Naive thymus-derived CD4-positive, alpha-beta T cell (primary cell): ENCODE measurements around the gene SKIL. TPM values are rescaled to one million over a fixed set of nuclear protein-coding genes. Genes with fewer than 3 reads are reported as not detected.

Source experiments
- ATAC-seq: fragments of 150-1000 bp; cut with Tn5 transposase; 2 replicates; pipeline ENCODE4 v1.10.0; 2021; ENCODE audit warnings: mild to moderate bottlenecking, moderate library complexity
- CTCF ChIA-PET: fragments of 350-600 bp; sonication (Branson Sonifier 250); formaldehyde crosslinking; loops from one replicate; lab custom pipeline; 2021; ENCODE audit warnings: antibody characterized with exemption; lab: Charles Lee
- POLR2A ChIA-PET: fragments of 350-600 bp; sonication (Branson Sonifier 250); formaldehyde crosslinking; loops from one replicate; lab custom pipeline; 2021; ENCODE audit warnings: antibody characterized with exemption, inconsistent platforms; lab: Charles Lee
- DNase-seq, 9 donors: peaks; one replicate each; pipeline versions ENCODE4 v3.0.0 to v3.0.0-alpha.2; 2020 to 2022; ENCODE audit warnings: mixed read lengths in 1 of 9
- H3K27ac ChIP-seq: one replicate; pipeline ENCODE4 v1.7.0; 2013; ENCODE audit warnings: mild to moderate bottlenecking, low read depth, low read length, moderate library complexity
- H3K27me3 ChIP-seq, 2 donors: one replicate each; pipeline ENCODE4 v1.7.0; 2013; ENCODE audit warnings: low read length in 2 of 2, mild to moderate bottlenecking in 2 of 2, moderate library complexity in 2 of 2; ENCODE audit not compliant: control insufficient read depth in 2 of 2, insufficient read depth in 2 of 2
- H3K36me3 ChIP-seq, 3 experiments: 1 replicate in 2 of 3; 2 replicates in 1 of 3; pipeline ENCODE4 v1.7.0; 2013; ENCODE audit warnings: low read length in 3 of 3, mild to moderate bottlenecking in 3 of 3, moderate library complexity in 1 of 3; ENCODE audit not compliant: insufficient read depth in 3 of 3, control insufficient read depth in 2 of 3
- H3K4me1 ChIP-seq, 2 donors: one replicate each; pipeline ENCODE4 v1.7.0; 2013; ENCODE audit warnings: low read length in 2 of 2, mild to moderate bottlenecking in 2 of 2, moderate library complexity in 1 of 2; ENCODE audit not compliant: control insufficient read depth in 2 of 2, insufficient read depth in 2 of 2
- H3K4me3 ChIP-seq: 2 replicates; pipeline ENCODE4 v1.7.0; 2013; ENCODE audit warnings: mild to moderate bottlenecking, low read length
- H3K9me3 ChIP-seq, 3 experiments: 1 replicate in 2 of 3; 2 replicates in 1 of 3; pipeline ENCODE4 v1.7.0; 2013; ENCODE audit warnings: low read length in 3 of 3; ENCODE audit not compliant: control insufficient read depth in 2 of 3
- H3K27ac Mint-ChIP-seq, 9 donors: one replicate each; pipeline ENCODE4 v1.8.0; 2020 to 2022; ENCODE audit warnings: mixed read lengths in 9 of 9, mild to moderate bottlenecking in 8 of 9, moderate library complexity in 5 of 9, inconsistent platforms in 2 of 9
- H3K27me3 Mint-ChIP-seq, 5 donors: one replicate each; pipeline ENCODE4 v1.8.0; 2021 to 2022; ENCODE audit warnings: mixed read lengths in 5 of 5, mild to moderate bottlenecking in 1 of 5
- H3K36me3 Mint-ChIP-seq, 5 donors: one replicate each; pipeline ENCODE4 v1.8.0; 2020 to 2022; ENCODE audit warnings: mixed read lengths in 5 of 5, mild to moderate bottlenecking in 3 of 5, inconsistent platforms in 1 of 5
- H3K4me1 Mint-ChIP-seq, 7 donors: one replicate each; pipeline ENCODE4 v1.8.0; 2020 to 2022; ENCODE audit warnings: mixed read lengths in 7 of 7, mild to moderate bottlenecking in 3 of 7, inconsistent platforms in 1 of 7
- H3K4me3 Mint-ChIP-seq, 10 donors: one replicate each; pipeline ENCODE4 v1.8.0; 2020 to 2022; ENCODE audit warnings: mild to moderate bottlenecking in 10 of 10, mixed read lengths in 10 of 10, moderate library complexity in 6 of 10, inconsistent platforms in 2 of 10
- H3K9me3 Mint-ChIP-seq, 11 donors: one replicate each; pipeline ENCODE4 v1.8.0; 2020 to 2022; ENCODE audit warnings: mixed read lengths in 11 of 11, mild to moderate bottlenecking in 4 of 11, inconsistent platforms in 1 of 11, moderate library complexity in 1 of 11
- intact Hi-C, 2 donors: fragments of 100-400 bp; cut with micrococcal nuclease; formaldehyde crosslinking; loops; one replicate each; pipeline ENCODE4 v1.15.1; 2023
- polyA plus RNA-seq, 2 donors: library from polyadenylated mRNA; unstranded; fragments of 300-500 nt; fragmentation: Illumina TruSeq; gene quantifications; one replicate each; pipeline ENCODE4 v1.2.3, GENCODE V29; 2021
- total RNA-seq, 6 experiments: library from RNA in 5 of 6; stranded (reverse) in 5 of 6; gene quantifications; 1 replicate in 5 of 6; 2 replicates in 1 of 6; pipeline ENCODE4 v1.2.3 and lab custom pipeline; 2021 to 2026

SKIL gene, protein sequence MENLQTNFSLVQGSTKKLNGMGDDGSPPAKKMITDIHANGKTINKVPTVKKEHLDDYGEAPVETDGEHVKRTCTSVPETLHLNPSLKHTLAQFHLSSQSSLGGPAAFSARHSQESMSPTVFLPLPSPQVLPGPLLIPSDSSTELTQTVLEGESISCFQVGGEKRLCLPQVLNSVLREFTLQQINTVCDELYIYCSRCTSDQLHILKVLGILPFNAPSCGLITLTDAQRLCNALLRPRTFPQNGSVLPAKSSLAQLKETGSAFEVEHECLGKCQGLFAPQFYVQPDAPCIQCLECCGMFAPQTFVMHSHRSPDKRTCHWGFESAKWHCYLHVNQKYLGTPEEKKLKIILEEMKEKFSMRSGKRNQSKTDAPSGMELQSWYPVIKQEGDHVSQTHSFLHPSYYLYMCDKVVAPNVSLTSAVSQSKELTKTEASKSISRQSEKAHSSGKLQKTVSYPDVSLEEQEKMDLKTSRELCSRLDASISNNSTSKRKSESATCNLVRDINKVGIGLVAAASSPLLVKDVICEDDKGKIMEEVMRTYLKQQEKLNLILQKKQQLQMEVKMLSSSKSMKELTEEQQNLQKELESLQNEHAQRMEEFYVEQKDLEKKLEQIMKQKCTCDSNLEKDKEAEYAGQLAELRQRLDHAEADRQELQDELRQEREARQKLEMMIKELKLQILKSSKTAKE
- total RNA-seq (10 to 100 TPM; 19.1 to 80.5 (median 40.9) TPM), polyA plus RNA-seq (1 to 10 TPM; 4.7 to 6.0 TPM), total RNA-seq (lab: John Stamatoyannopoulos, UW) (110 reads per million, percentile 86 among the genes with 10 or more reads in this experiment)

DNA sequence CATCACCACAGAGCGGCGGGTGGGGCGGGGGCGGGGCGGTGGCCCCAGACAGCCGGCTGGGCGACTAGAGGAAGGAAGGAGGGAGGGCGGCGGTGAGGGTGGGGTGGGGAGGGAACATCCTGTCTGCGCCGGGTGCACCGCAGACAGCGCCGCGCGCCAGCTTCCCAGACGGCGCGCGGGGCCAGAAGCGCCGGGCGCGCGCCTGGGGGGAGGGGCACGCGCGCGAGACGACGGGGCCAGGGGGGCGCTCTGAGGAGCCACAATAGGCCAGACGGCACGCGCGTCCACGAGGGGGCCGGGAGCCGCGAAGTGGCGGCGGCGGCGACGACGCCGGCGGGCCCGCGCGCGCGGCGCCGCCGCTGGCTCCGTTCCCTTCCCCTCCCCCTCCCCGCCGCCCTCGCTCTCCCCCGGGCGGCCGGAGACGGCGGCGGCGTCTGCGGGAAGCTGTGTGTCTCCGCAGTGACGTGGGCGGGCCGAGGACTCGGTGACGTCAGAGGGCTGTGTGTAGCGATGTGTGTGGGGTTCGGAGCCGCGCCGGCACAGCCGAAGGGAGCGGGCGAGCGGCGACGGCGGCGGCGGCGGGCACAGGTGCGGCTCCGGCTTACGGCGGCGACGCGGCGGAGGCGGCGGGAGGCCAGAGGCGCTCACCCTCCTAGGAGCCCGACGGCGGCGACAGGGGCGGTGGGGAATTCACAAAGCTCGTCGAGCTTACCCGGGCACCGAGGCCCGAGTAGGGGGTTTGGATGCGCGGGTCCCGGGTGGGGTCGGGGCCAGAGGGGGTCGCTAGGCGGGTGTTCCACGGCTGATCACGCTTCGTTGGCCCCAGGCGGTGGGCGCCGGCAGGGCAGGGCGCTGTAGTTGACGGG is at the start of gene SKIL:
Gene SKIL (plus strand): TSS at position 540 of the 866 bp plus-strand sequence. CDS start 2,617 bp downstream, outside the sequence.
- H3K4me1 Mint-ChIP-seq: peaks cover 28 to 68% (median 60%) of the 10 kb centered on the region in 7 donors
- H3K36me3 ChIP-seq: peaks cover 0 to 14% (median 0%) of the 10 kb centered on the region in 3 experiments
- peak within 1 kb of the TSS; percentile 99 for H3K27ac ChIP-seq
- H3K36me3 Mint-ChIP-seq: peaks cover 8 to 30% (median 26%) of the 10 kb centered on the region in 5 donors
- peak; percentile 93 to 98 (median 96) for DNase-seq
- peak within 1 kb of the TSS; percentile 80 to 96 (median 94) for H3K4me3 Mint-ChIP-seq
- ATAC-seq: peak; percentile 84
- H3K9me3 ChIP-seq: peaks cover 0 to 8% (median 0%) of the 10 kb centered on the region in 3 experiments
- no peaks in the 10 kb centered on the region for H3K27me3 ChIP-seq
- ChIA-PET CTCF (interaction anchor here (0.6 to 1.5 kb wide), 5 partner anchors 12 to 596 kb away, joined by 3 to 7 read pairs (median 3); no protein-coding TSS in a partner anchor), POLR2A (interaction anchor here (0.8 to 3.8 kb wide), 9 partner anchors 9 to 593 kb away, joined by 4 to 18 read pairs (median 6); partner anchors contain the start of genes MYNN, PHC3 and TERC)
- intact Hi-C loops: loop anchor here (1.0 to 10.0 kb wide), 23 partner anchors 15 to 1750 kb away; partner anchors contain the start of genes EIF5A2 (in 2 of the 2), FNDC3B (in 2 of the 2), PHC3 (in 2 of the 2) and PRKCI (in 2 of the 2)
- H3K27ac Mint-ChIP-seq: peak within 1 kb of the TSS; percentile 91 to 99 (median 97)
- peaks cover 0 to 26% (median 0%) of the 10 kb centered on the region in 5 donors for H3K27me3 Mint-ChIP-seq
- peaks cover 7 to 13% of the 10 kb centered on the region in 2 donors for H3K4me1 ChIP-seq
- H3K9me3 Mint-ChIP-seq: peaks cover 0 to 24% (median 9%) of the 10 kb centered on the region in 11 donors
- H3K4me3 ChIP-seq: peak within 1 kb of the TSS; percentile 63

DNA sequence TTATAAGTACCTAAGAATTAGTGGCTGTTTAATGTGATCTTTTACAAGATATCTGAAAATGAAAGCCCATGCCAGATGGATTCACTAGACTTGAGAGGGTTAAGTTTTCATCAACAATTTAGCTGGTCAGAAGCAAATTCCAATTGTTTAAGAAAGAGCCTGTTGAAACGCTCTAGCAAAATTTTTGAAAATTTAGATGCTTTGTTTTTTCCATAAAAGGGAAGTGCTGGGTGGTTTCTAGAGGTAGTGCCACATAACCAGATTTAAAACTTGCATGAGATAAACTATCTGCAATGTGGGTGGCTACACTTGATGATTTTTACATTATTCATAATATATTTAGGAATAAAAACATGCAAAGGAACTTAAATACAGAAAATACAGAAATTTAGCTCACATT is 48.5 kb upstream of the SKIL start:
- intact Hi-C loops: no loop called here
- Histone ChIP-seq H3K27ac (no peak overlapping the region), H3K27me3 (no peaks in the 10 kb centered on the region), H3K4me1 (no peaks in the 10 kb centered on the region), H3K4me3 (no peak overlapping the region), H3K9me3 (no peaks in the 10 kb centered on the region), H3K36me3 (no peaks in the 10 kb centered on the region)
- Mint-ChIP-seq H3K36me3 (no peaks in the 10 kb centered on the region), H3K4me1 (peaks cover 0 to 2% (median 0%) of the 10 kb centered on the region in 7 donors), H3K4me3 (no peak overlapping the region), H3K27ac (no peak overlapping the region), H3K9me3 (no peaks in the 10 kb centered on the region), H3K27me3 (no peaks in the 10 kb centered on the region)
- ChIA-PET POLR2A (interaction anchor here (0.5 kb wide), 1 partner anchor 109 kb away, joined by 3 read pairs; no protein-coding TSS in a partner anchor), CTCF (interaction anchor here (0.7 to 1.5 kb wide), 4 partner anchors 105 to 503 kb away, joined by 3 to 5 read pairs (median 4); no protein-coding TSS in a partner anchor)
- ATAC-seq (no peak), DNase-seq (no peak)

DNA sequence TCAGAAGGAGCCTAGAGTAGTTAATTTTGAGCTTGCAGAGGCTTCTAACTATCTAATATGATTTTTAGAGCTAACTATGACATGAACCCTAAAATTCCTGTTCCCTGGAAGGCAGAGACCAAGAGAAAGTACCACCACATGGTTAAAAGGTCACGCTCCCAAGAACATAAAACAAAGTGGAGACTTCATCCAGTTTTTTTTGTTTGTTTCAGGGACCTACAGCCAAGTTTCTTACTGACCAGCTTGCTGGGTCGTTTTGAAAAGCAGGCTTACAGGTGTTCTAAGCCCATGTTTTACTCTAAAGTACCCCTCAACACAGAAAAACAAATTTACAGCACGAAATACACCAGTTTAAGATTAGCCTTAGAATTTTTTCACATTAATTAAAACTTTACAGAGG is 39.6 kb upstream of the SKIL start:
- ChIA-PET CTCF (interaction anchor here (0.9 kb wide), 1 partner anchor 93 kb away, joined by 4 read pairs; no protein-coding TSS in a partner anchor), POLR2A (no interaction called here)
- DNase-seq (no peak), ATAC-seq (no peak)
- no peak overlapping the region for H3K27ac Mint-ChIP-seq
- Histone ChIP-seq H3K36me3 (no peaks in the 10 kb centered on the region), H3K4me3 (no peak overlapping the region), H3K4me1 (no peaks in the 10 kb centered on the region), H3K27me3 (no peaks in the 10 kb centered on the region), H3K9me3 (no peaks in the 10 kb centered on the region), H3K27ac (no peak overlapping the region)
- H3K4me3 Mint-ChIP-seq: no peak overlapping the region
- peaks cover 0 to 11% (median 0%) of the 10 kb centered on the region in 5 donors for H3K27me3 Mint-ChIP-seq
- intact Hi-C loops: no loop called here
- H3K36me3 Mint-ChIP-seq: no peaks in the 10 kb centered on the region
- peaks cover 0 to 4% (median 0%) of the 10 kb centered on the region in 7 donors for H3K4me1 Mint-ChIP-seq
- no peaks in the 10 kb centered on the region for H3K9me3 Mint-ChIP-seq

DNA sequence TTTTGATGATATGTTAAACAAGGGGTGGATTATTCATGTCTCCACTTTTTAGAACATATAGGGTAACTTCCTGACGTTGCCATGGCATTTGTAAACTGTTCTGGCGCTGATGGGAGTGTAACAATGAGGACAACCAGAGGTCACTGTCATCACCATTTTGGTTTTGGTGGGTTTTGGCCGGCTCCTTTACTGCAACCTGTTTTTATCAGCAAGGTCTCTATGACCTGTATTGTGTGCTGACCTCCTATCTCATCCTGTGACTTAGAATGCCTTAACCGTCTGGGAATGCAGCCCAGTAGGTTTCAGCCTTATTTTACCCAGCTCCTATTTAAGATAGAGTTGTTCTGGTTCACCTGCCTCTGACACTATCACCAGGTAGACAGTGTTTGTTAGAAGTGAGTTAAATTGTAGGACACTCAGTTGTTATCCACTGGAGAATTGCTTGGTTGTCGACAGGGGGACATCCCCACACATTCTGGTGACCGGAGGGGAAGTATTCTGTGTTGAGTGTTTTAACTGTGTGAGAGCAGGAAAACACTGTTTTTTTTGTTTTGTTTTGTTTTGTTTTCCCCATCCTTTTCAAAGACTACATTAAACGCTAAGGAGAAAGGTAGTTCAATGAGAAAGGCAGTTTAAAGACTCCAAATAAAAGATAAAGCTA is 36.9 kb upstream of the SKIL start:
- H3K27ac Mint-ChIP-seq: peak overlapping the region in 1 of 9 donors; percentile 18
- no peaks in the 10 kb centered on the region for H3K9me3 ChIP-seq
- DNase-seq (no peak), ATAC-seq (no peak)
- POLR2A ChIA-PET: no interaction called here
- no peak overlapping the region for H3K4me3 ChIP-seq
- peaks cover 0 to 16% (median 0%) of the 10 kb centered on the region in 5 donors for H3K27me3 Mint-ChIP-seq
- H3K27me3 ChIP-seq: no peaks in the 10 kb centered on the region
- H3K4me3 Mint-ChIP-seq: peak overlapping the region in 1 of 10 donors; percentile 23
- H3K36me3 ChIP-seq: no peaks in the 10 kb centered on the region
- peaks cover 0 to 2% (median 0%) of the 10 kb centered on the region in 7 donors for H3K4me1 Mint-ChIP-seq
- CTCF ChIA-PET: no interaction called here
- H3K9me3 Mint-ChIP-seq: no peaks in the 10 kb centered on the region
- intact Hi-C loops: no loop called here
- no peak overlapping the region for H3K27ac ChIP-seq
- H3K36me3 Mint-ChIP-seq: no peaks in the 10 kb centered on the region
- H3K4me1 ChIP-seq: no peaks in the 10 kb centered on the region

DNA sequence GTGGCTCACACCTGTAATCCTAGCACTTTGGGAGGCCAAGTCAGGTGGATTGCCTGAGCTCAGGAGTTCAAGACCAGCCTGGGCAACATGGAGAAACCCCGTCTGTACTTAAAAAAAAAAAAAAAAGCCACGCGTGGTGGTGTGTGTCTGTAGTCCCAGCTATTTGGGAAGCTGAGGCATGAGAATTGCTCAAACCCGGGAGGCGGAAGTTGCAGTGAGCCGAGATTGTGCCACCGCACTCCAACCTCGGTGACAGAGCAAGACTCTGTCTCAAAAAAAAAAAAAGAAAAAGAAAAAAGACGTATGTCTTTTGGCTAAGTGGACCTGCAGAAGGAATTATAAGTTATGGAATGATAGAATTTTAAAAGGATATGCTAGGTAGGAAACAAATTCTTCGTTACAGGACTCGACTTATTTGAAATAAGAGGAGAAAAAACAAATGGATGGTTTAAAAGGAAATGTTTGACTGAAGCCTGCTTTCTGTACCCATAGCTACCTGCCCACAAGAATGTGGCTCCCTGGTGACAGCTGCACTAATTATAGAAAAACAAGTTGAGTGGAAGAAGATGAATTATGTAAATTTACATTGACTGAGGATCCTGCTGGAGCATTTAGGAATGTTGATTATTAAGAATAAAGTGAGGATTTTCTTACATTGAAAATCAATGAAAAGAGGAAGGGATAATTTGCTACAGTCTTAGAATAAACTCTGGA is 36.0 kb upstream of the SKIL start:
- Histone ChIP-seq H3K27ac (no peak overlapping the region), H3K4me1 (no peaks in the 10 kb centered on the region), H3K36me3 (no peaks in the 10 kb centered on the region), H3K27me3 (no peaks in the 10 kb centered on the region), H3K9me3 (no peaks in the 10 kb centered on the region), H3K4me3 (no peak overlapping the region)
- DNase-seq: no peak
- Mint-ChIP-seq H3K4me3 (no peak overlapping the region), H3K27ac (peak overlapping the region in 2 of 9 donors; percentile 17 to 36), H3K4me1 (peaks cover 0 to 2% (median 0%) of the 10 kb centered on the region in 7 donors), H3K9me3 (no peaks in the 10 kb centered on the region), H3K27me3 (peaks cover 0 to 16% (median 0%) of the 10 kb centered on the region in 5 donors), H3K36me3 (no peaks in the 10 kb centered on the region)
- ChIA-PET CTCF (interaction anchor here (0.6 kb wide), 1 partner anchor 23 kb away, joined by 3 read pairs; no protein-coding TSS in a partner anchor), POLR2A (no interaction called here)
- ATAC-seq: no peak
- intact Hi-C loops: no loop called here
